H9 (cell line): ENCODE measurements around the gene IFI44L. TPM values are rescaled to one million over a fixed set of nuclear protein-coding genes. Genes with fewer than 3 reads are reported as not detected.

Experiments used
- DNase-seq: peaks from one replicate; pipeline ENCODE4 v3.0.0-alpha.2; 2017
- H2AFZ ChIP-seq: one replicate; pipeline ENCODE4 v1.6.1; 2013; ENCODE audit warnings: mild to moderate bottlenecking, low read length, control low read depth, moderate library complexity
- H2AK5ac ChIP-seq: 2 replicates; pipeline ENCODE4 v1.6.1; 2013; ENCODE audit warnings: low read length, control low read depth, mixed read lengths; ENCODE audit not compliant: insufficient read length
- H2BK120ac ChIP-seq: one replicate; pipeline ENCODE4 v1.6.1; 2013; ENCODE audit warnings: low read depth, mild to moderate bottlenecking, low read length, control low read depth, inconsistent platforms; ENCODE audit not compliant: poor library complexity, severe bottlenecking
- H2BK12ac ChIP-seq: 2 replicates; pipeline ENCODE4 v1.6.1; 2013; ENCODE audit warnings: low read length, control low read depth, mixed read lengths, low read depth; ENCODE audit not compliant: insufficient read length
- H2BK15ac ChIP-seq: 2 replicates; pipeline ENCODE4 v1.6.1; 2013; ENCODE audit warnings: low read depth, low read length, control low read depth
- H2BK20ac ChIP-seq: one replicate; pipeline ENCODE4 v1.6.1; 2013; ENCODE audit warnings: low read depth, mild to moderate bottlenecking, low read length, control low read depth, inconsistent platforms; ENCODE audit not compliant: poor library complexity, severe bottlenecking
- H2BK5ac ChIP-seq: 2 replicates; pipeline ENCODE4 v1.6.1; 2013; ENCODE audit warnings: low read length, control low read depth, mixed read lengths; ENCODE audit not compliant: insufficient read length
- H3K14ac ChIP-seq: 2 replicates; pipeline ENCODE4 v1.6.1; 2013; ENCODE audit warnings: low read length, control low read depth; ENCODE audit not compliant: insufficient read depth
- H3K18ac ChIP-seq: 2 replicates; pipeline ENCODE4 v1.6.1; 2013; ENCODE audit warnings: low read depth, mild to moderate bottlenecking, mixed read lengths, low read length, control low read depth; ENCODE audit not compliant: insufficient read length
- H3K23ac ChIP-seq: 2 replicates; pipeline ENCODE4 v1.6.1; 2013; ENCODE audit warnings: low read length, control low read depth, mixed read lengths, low read depth; ENCODE audit not compliant: insufficient read length
- H3K23me2 ChIP-seq: 2 replicates; pipeline ENCODE4 v1.6.1; 2013; ENCODE audit warnings: low read depth, mild to moderate bottlenecking, mixed read lengths, low read length, control low read depth; ENCODE audit not compliant: insufficient read length, poor library complexity, severe bottlenecking
- H3K27ac ChIP-seq: 2 replicates; pipeline ENCODE4 v1.5.1; 2013; ENCODE audit warnings: low read length, control low read depth, mixed read lengths, low read depth; ENCODE audit not compliant: insufficient read length
- H3K27me3 ChIP-seq: 2 replicates; pipeline ENCODE4 v1.6.1; 2013; ENCODE audit warnings: low read length, control low read depth, inconsistent platforms; ENCODE audit not compliant: insufficient read depth
- H3K4ac ChIP-seq: 2 replicates; pipeline ENCODE4 v1.6.1; 2013; ENCODE audit warnings: low read depth, mild to moderate bottlenecking, control low read depth, inconsistent platforms, low read length, moderate library complexity
- H3K4me1 ChIP-seq: 2 replicates; pipeline ENCODE4 v1.6.1; 2013; ENCODE audit warnings: low read length, control low read depth, inconsistent platforms; ENCODE audit not compliant: insufficient read depth
- H3K4me2 ChIP-seq: 2 replicates; pipeline ENCODE4 v1.6.1; 2013; ENCODE audit warnings: low read length, control low read depth, mixed read lengths; ENCODE audit not compliant: insufficient read length, insufficient read depth
- H3K56ac ChIP-seq: 2 replicates; pipeline ENCODE4 v1.6.1; 2013; ENCODE audit warnings: low read depth, mild to moderate bottlenecking, mixed read lengths, low read length, control low read depth; ENCODE audit not compliant: insufficient read length
- H3K79me1 ChIP-seq: 2 replicates; pipeline ENCODE4 v1.6.1; 2013; ENCODE audit warnings: low read depth, mild to moderate bottlenecking, moderate library complexity, low read length, control low read depth, inconsistent platforms; ENCODE audit not compliant: insufficient read depth, poor library complexity, severe bottlenecking
- H3K79me2 ChIP-seq: 2 replicates; pipeline ENCODE4 v1.6.1; 2013; ENCODE audit warnings: low read length, control low read depth, inconsistent platforms; ENCODE audit not compliant: insufficient read depth
- H3K9ac ChIP-seq: 2 replicates; pipeline ENCODE4 v1.6.1; 2013; ENCODE audit warnings: low read length, control low read depth, mixed read lengths; ENCODE audit not compliant: insufficient read length; ENCODE audit errors: extremely low read depth
- H3K9me3 ChIP-seq: one replicate; pipeline ENCODE4 v1.6.1; 2013; ENCODE audit warnings: low read depth, low read length, inconsistent platforms; ENCODE audit not compliant: control insufficient read depth
- H3T11ph ChIP-seq: one replicate; pipeline ENCODE4 v1.6.1; 2013; ENCODE audit warnings: mild to moderate bottlenecking, low read length, control low read depth, inconsistent platforms
- H4K20me1 ChIP-seq: one replicate; pipeline ENCODE4 v1.6.1; 2013; ENCODE audit not compliant: control insufficient read depth, insufficient read length, insufficient read depth
- H4K5ac ChIP-seq: 2 replicates; pipeline ENCODE4 v1.6.1; 2013; ENCODE audit warnings: low read depth, mild to moderate bottlenecking, mixed read lengths, low read length, control low read depth; ENCODE audit not compliant: insufficient read length
- H4K8ac ChIP-seq: replicated peaks from 2 replicates; pipeline ENCODE4 v1.6.1; 2013; ENCODE audit warnings: low read length, control low read depth, mixed read lengths, low read depth; ENCODE audit not compliant: insufficient read length
- H4K91ac ChIP-seq: 2 replicates; pipeline ENCODE4 v1.6.1; 2013; ENCODE audit warnings: low read depth, mild to moderate bottlenecking, moderate library complexity, mixed read lengths, low read length, control low read depth; ENCODE audit not compliant: insufficient read length
- H3K27ac Mint-ChIP-seq, 3 experiments: 2 replicates in 2 of 3; 3 replicates in 1 of 3; pipeline ENCODE4 v1.8.0; 2020 to 2021; ENCODE audit warnings: mixed read lengths in 3 of 3, mild to moderate bottlenecking in 1 of 3, moderate library complexity in 1 of 3
- H3K27me3 Mint-ChIP-seq: 2 replicates; pipeline ENCODE4 v1.8.0; 2021; ENCODE audit warnings: low read depth, mild to moderate bottlenecking, moderate library complexity, mixed read lengths
- H3K36me3 Mint-ChIP-seq, 3 experiments: 2 replicates in 2 of 3; 3 replicates in 1 of 3; pipeline ENCODE4 v1.8.0; 2020 to 2021; ENCODE audit warnings: low read depth in 3 of 3, mixed read lengths in 3 of 3; ENCODE audit not compliant: insufficient read depth in 1 of 3
- H3K4me1 Mint-ChIP-seq, 2 experiments: 2 replicates each; pipeline ENCODE4 v1.8.0; 2020; ENCODE audit warnings: mixed read lengths in 2 of 2
- H3K4me3 Mint-ChIP-seq, 2 experiments: 2 replicates in 1 of 2; 3 replicates in 1 of 2; pipeline ENCODE4 v1.8.0; 2020 to 2021; ENCODE audit warnings: mild to moderate bottlenecking in 2 of 2, mixed read lengths in 2 of 2, moderate library complexity in 1 of 2
- H3K9me3 Mint-ChIP-seq, 2 experiments: 2 replicates in 1 of 2; 3 replicates in 1 of 2; pipeline ENCODE4 v1.8.0; 2020; ENCODE audit warnings: mild to moderate bottlenecking in 2 of 2, mixed read lengths in 2 of 2, moderate library complexity in 1 of 2
- WGBS: extraction: QIAGEN DNeasy Blood & Tissue Kit; methylation state at CpG from one replicate; pipeline ENCODE4 v1.1.7; 2013; ENCODE audit warnings: missing lambda C conversion rate, low lambda C conversion rate, mixed read lengths; ENCODE audit not compliant: insufficient read length; ENCODE audit errors: extremely low coverage; 5-methylcytosine and 5-hydroxymethylcytosine counted together
- total RNA-seq: library from RNA; stranded (reverse); gene quantifications from 2 replicates; pipeline ENCODE4 v1.2.1, GENCODE V29; 2021
- TF ChIP-seq, protein P1 (sequence below): fragments of 200-600 bp; sonication (generic); conservative IDR thresholded peaks from 3 replicates; pipeline ENCODE4 v1.8.0; 2021; ENCODE audit warnings: antibody characterized with exemption, mild to moderate bottlenecking

Gene IFI44L
- total RNA-seq, 1 experiment from 2014 or later = not detected

DNA sequence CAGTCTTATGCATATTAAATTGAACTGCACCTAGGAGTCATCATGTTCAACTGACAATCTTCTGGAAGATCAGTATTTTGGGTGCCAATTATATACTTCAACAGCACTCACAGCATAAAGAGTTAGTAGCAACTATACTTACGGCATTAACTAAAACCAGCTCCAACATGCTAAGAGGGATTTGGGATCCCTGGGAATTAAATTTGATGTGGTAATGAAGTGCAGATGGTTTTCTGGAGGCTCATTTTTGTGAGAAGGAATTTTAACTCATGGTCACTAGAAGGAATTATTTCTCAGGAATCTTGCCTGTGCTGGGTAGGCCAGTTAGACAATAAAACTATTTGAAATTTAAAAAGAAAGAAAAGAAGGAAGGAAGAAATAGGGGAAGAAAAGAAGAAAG, 47.7 kb downstream of the IFI44L start:
- no peak for DNase-seq
- no peak overlapping the region for H2BK20ac ChIP-seq
- H2AFZ ChIP-seq = no peak overlapping the region
- no peak overlapping the region for H3K9ac ChIP-seq
- Mint-ChIP-seq H3K4me1 (no peaks in the 10 kb centered on the region), H3K9me3 (no peaks in the 10 kb centered on the region), H3K27ac (no peak overlapping the region; a peak in 1 of 7 replicates), H3K4me3 (no peak overlapping the region), H3K27me3 (peaks cover 30% of the 10 kb centered on the region), H3K36me3 (no peaks in the 10 kb centered on the region)
- no peak overlapping the region for H3T11ph ChIP-seq
- no peak overlapping the region for H2BK12ac ChIP-seq
- TF ChIP-seq, protein P1, sequence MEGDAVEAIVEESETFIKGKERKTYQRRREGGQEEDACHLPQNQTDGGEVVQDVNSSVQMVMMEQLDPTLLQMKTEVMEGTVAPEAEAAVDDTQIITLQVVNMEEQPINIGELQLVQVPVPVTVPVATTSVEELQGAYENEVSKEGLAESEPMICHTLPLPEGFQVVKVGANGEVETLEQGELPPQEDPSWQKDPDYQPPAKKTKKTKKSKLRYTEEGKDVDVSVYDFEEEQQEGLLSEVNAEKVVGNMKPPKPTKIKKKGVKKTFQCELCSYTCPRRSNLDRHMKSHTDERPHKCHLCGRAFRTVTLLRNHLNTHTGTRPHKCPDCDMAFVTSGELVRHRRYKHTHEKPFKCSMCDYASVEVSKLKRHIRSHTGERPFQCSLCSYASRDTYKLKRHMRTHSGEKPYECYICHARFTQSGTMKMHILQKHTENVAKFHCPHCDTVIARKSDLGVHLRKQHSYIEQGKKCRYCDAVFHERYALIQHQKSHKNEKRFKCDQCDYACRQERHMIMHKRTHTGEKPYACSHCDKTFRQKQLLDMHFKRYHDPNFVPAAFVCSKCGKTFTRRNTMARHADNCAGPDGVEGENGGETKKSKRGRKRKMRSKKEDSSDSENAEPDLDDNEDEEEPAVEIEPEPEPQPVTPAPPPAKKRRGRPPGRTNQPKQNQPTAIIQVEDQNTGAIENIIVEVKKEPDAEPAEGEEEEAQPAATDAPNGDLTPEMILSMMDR = no peak
- H3K27me3 ChIP-seq = no peaks in the 10 kb centered on the region
- H3K23ac ChIP-seq = no peak overlapping the region
- H3K27ac ChIP-seq = no peak overlapping the region
- H3K56ac ChIP-seq = no peak overlapping the region
- H3K14ac ChIP-seq = no peak overlapping the region
- H3K4ac ChIP-seq = no peak overlapping the region
- H3K4me1 ChIP-seq = no peaks in the 10 kb centered on the region
- H4K8ac ChIP-seq = no peak overlapping the region
- H3K4me2 ChIP-seq = no peak overlapping the region
- H4K20me1 ChIP-seq = no peaks in the 10 kb centered on the region
- H3K79me2 ChIP-seq = no peaks in the 10 kb centered on the region
- H2BK15ac ChIP-seq = no peak overlapping the region
- no peak overlapping the region for H3K18ac ChIP-seq
- no peaks in the 10 kb centered on the region for H3K79me1 ChIP-seq
- no peaks in the 10 kb centered on the region for H3K9me3 ChIP-seq
- H2BK5ac ChIP-seq = no peak overlapping the region
- WGBS = no CpG with 5 or more reads among the region's 1 CpG
- no peak overlapping the region for H2AK5ac ChIP-seq
- no peak overlapping the region for H4K5ac ChIP-seq
- H2BK120ac ChIP-seq = no peak overlapping the region
- no peaks in the 10 kb centered on the region for H3K23me2 ChIP-seq
- no peak overlapping the region for H4K91ac ChIP-seq
